Left ventricle myocardium inferior (tissue), 1 donor: ENCODE data around the gene LYPD8. TPM values are rescaled to one million over a fixed set of nuclear protein-coding genes. Genes with fewer than 3 reads are reported as not detected.

Experiments used
- DNase-seq: peaks from one replicate; pipeline ENCODE4 v3.0.0-alpha.2; 2020
- H3K27ac ChIP-seq: fragments of 200-600 bp; replicated peaks from 2 replicates; pipeline ENCODE4 v1.8.0; 2021
- H3K27me3 ChIP-seq: fragments of 200-600 bp; 2 replicates; pipeline ENCODE4 v1.8.0; 2021; ENCODE audit warnings: low read depth
- H3K36me3 ChIP-seq: fragments of 200-600 bp; 2 replicates; pipeline ENCODE4 v1.8.0; 2021
- H3K4me1 ChIP-seq: fragments of 200-600 bp; 2 replicates; pipeline ENCODE4 v1.8.0; 2021
- H3K4me3 ChIP-seq: fragments of 200-600 bp; 2 replicates; pipeline ENCODE4 v1.8.0; 2021; ENCODE audit warnings: mild to moderate bottlenecking, moderate library complexity
- H3K9me3 ChIP-seq: fragments of 200-600 bp; replicated peaks from 2 replicates; pipeline ENCODE4 v1.8.0; 2021
- intact Hi-C: fragments of 100-400 bp; cut with micrococcal nuclease; formaldehyde crosslinking; loops from one replicate; pipeline ENCODE4 v1.11.0; 2022
- total RNA-seq: library from RNA; stranded (reverse); fragmentation: NEBNext Ultra II Directional; extraction: Animal tissue kit (Norgen Biotek cat#: 25700); gene quantifications from one replicate; pipeline ENCODE4 v1.2.1, GENCODE V29; 2021
- TF ChIP-seq, protein P1 (sequence below): fragments of 200-600 bp; IDR thresholded peaks from 2 replicates; pipeline ENCODE4 v1.8.0; 2021; ENCODE audit warnings: antibody characterized with exemption, mild to moderate bottlenecking, borderline replicate concordance
- donor health status: DM: no; HTN: yes; CAD: no; lungs with severe emphysema.

The LYPD8 gene
- total RNA-seq, 1 donor from 2014 or later = not detected

- TF ChIP-seq, protein P1, sequence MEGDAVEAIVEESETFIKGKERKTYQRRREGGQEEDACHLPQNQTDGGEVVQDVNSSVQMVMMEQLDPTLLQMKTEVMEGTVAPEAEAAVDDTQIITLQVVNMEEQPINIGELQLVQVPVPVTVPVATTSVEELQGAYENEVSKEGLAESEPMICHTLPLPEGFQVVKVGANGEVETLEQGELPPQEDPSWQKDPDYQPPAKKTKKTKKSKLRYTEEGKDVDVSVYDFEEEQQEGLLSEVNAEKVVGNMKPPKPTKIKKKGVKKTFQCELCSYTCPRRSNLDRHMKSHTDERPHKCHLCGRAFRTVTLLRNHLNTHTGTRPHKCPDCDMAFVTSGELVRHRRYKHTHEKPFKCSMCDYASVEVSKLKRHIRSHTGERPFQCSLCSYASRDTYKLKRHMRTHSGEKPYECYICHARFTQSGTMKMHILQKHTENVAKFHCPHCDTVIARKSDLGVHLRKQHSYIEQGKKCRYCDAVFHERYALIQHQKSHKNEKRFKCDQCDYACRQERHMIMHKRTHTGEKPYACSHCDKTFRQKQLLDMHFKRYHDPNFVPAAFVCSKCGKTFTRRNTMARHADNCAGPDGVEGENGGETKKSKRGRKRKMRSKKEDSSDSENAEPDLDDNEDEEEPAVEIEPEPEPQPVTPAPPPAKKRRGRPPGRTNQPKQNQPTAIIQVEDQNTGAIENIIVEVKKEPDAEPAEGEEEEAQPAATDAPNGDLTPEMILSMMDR = no peak
- intact Hi-C loops = no loop called here
- no peak for DNase-seq
- Histone ChIP-seq H3K4me1 (no peaks in the 10 kb centered on the region), H3K9me3 (peaks cover 18% of the 10 kb centered on the region), H3K36me3 (no peaks in the 10 kb centered on the region), H3K4me3 (no peak overlapping the region), H3K27ac (no peak overlapping the region), H3K27me3 (peaks cover 24% of the 10 kb centered on the region)
Measured at GRCh38 chr1:248691567-248692155, 63.9 kb downstream of the LYPD8 start.

Other genes starting within 250 kb of the LYPD8 start
- gene OR2G6, start 247.7 kb downstream of the LYPD8 start, total RNA-seq = not detected
- gene OR2T29, start 193.0 kb downstream of the LYPD8 start, total RNA-seq = not detected
- gene OR2T34, start 181.0 kb downstream of the LYPD8 start, total RNA-seq = not detected
- gene OR2T10, start 158.1 kb downstream of the LYPD8 start, total RNA-seq = not detected
- not detected for gene OR2T11, start 120.7 kb downstream of the LYPD8 start, total RNA-seq
- gene OR2T35, start 110.5 kb downstream of the LYPD8 start, total RNA-seq = not detected
- gene OR2T27, start 100.2 kb downstream of the LYPD8 start, total RNA-seq = not detected
- gene OR14I1, start 53.0 kb downstream of the LYPD8 start, total RNA-seq = not detected
- 18.0 TPM for gene SH3BP5L, start 70.2 kb upstream of the LYPD8 start, total RNA-seq
- 43.1 TPM for gene ZNF672, start 82.5 kb upstream of the LYPD8 start, total RNA-seq
- 23.0 TPM for gene ZNF692, start 103.3 kb upstream of the LYPD8 start, total RNA-seq
- 3.9 TPM for gene PGBD2, start 150.5 kb upstream of the LYPD8 start, total RNA-seq